Ascending aorta (tissue), 2 donors: ENCODE measurements around the gene CTCFL. TPM values are rescaled to one million over a fixed set of nuclear protein-coding genes. Genes with fewer than 3 reads are reported as not detected.

Source experiments
- DNase-seq, 2 donors: peaks; one replicate each; pipeline ENCODE4 v3.0.0-alpha.2; 2019; ENCODE audit warnings: low spot score in 2 of 2
- H3K27ac ChIP-seq, 2 donors: fragments of 200-600 bp; sonication (generic); one replicate each; pipeline ENCODE4 v1.5.1; 2016 to 2017; ENCODE audit warnings: mild to moderate bottlenecking in 1 of 2
- H3K27me3 ChIP-seq: fragments of 200-600 bp; sonication (generic); one replicate; pipeline ENCODE4 v1.5.1; 2017
- H3K36me3 ChIP-seq, 2 donors: fragments of 200-600 bp; sonication (generic); one replicate each; pipeline ENCODE4 v1.5.1; 2016
- H3K4me1 ChIP-seq, 2 donors: fragments of 200-600 bp; sonication (generic); one replicate each; pipeline ENCODE4 v1.5.1; 2016 to 2017; ENCODE audit warnings: mild to moderate bottlenecking in 1 of 2
- H3K4me3 ChIP-seq, 2 donors: fragments of 200-600 bp; sonication (generic); one replicate each; pipeline ENCODE4 v1.5.1; 2016 to 2017; ENCODE audit warnings: mild to moderate bottlenecking in 1 of 2
- H3K9me3 ChIP-seq, 2 donors: fragments of 200-600 bp; sonication (generic); one replicate each; pipeline ENCODE4 v1.5.1; 2016
- CTCF ChIP-seq, 3 experiments: fragments of 200-600 bp in 2 of 3; fragments of 450-650 bp in 1 of 3; sonication (generic) in 2 of 3; IDR thresholded peaks; one replicate each; pipeline ENCODE4 v1.5.1; 2016 to 2019; ENCODE audit warnings: antibody characterized with exemption in 3 of 3, mild to moderate bottlenecking in 1 of 3, moderate library complexity in 1 of 3
- intact Hi-C: fragments of 100-400 bp; cut with DNase I; formaldehyde crosslinking; loops from one replicate; pipeline ENCODE4 v1.15.1; 2023
- total RNA-seq: library from RNA; depleted of rRNA; stranded (reverse); fragments of >200 nt; gene quantifications from one replicate; pipeline ENCODE4 v1.1.0, GENCODE V29; 2016

Gene CTCFL
- total RNA-seq, 1 donor from 2014 or later: not detected

- H3K4me3 ChIP-seq: no peak overlapping the region
- no peaks in the 10 kb centered on the region for H3K27me3 ChIP-seq
- H3K9me3 ChIP-seq: no peaks in the 10 kb centered on the region
- H3K4me1 ChIP-seq: no peaks in the 10 kb centered on the region
- TF ChIP-seq CTCF (IDR thresholded peaks at IDR 0.05): no peak
- H3K27ac ChIP-seq: no peak overlapping the region
- no peak for DNase-seq
- intact Hi-C loops: no loop called here
- no peaks in the 10 kb centered on the region for H3K36me3 ChIP-seq
Measured at GRCh38 chr20:57527728-57528127, 2.8 kb upstream of the CTCFL start.

GRCh38 chr20:57526885-57527460 is 2.0 kb upstream of the CTCFL start:
- Histone ChIP-seq H3K27me3 (no peaks in the 10 kb centered on the region), H3K27ac (no peak overlapping the region), H3K36me3 (no peaks in the 10 kb centered on the region), H3K9me3 (no peaks in the 10 kb centered on the region), H3K4me1 (no peaks in the 10 kb centered on the region), H3K4me3 (no peak overlapping the region)
- TF ChIP-seq CTCF (IDR thresholded peaks at IDR 0.05): no peak
- intact Hi-C loops: no loop called here
- DNase-seq: no peak

GRCh38 chr20:57526087-57526884 is 1.3 kb upstream of the CTCFL start:
- no peaks in the 10 kb centered on the region for H3K36me3 ChIP-seq
- DNase-seq: no peak
- no peaks in the 10 kb centered on the region for H3K9me3 ChIP-seq
- no peak overlapping the region for H3K4me3 ChIP-seq
- no peaks in the 10 kb centered on the region for H3K27me3 ChIP-seq
- intact Hi-C loops: no loop called here
- TF ChIP-seq CTCF (IDR thresholded peaks at IDR 0.05): no peak
- H3K27ac ChIP-seq: no peak overlapping the region
- no peaks in the 10 kb centered on the region for H3K4me1 ChIP-seq

- no peaks in the 10 kb centered on the region for H3K36me3 ChIP-seq
- no peak overlapping the region for H3K4me3 ChIP-seq
- H3K4me1 ChIP-seq: no peaks in the 10 kb centered on the region
- no peak for TF ChIP-seq CTCF (IDR thresholded peaks at IDR 0.05)
- no peak for DNase-seq
- no peaks in the 10 kb centered on the region for H3K9me3 ChIP-seq
- H3K27ac ChIP-seq: no peak overlapping the region
- no peaks in the 10 kb centered on the region for H3K27me3 ChIP-seq
- intact Hi-C loops: no loop called here
Measured at GRCh38 chr20:57525328-57526086, 567 bp upstream of the CTCFL start.

- H3K36me3 ChIP-seq: no peaks in the 10 kb centered on the region
- no peaks in the 10 kb centered on the region for H3K9me3 ChIP-seq
- intact Hi-C loops: no loop called here
- no peaks in the 10 kb centered on the region for H3K27me3 ChIP-seq
- no peak overlapping the region for H3K4me3 ChIP-seq
- no peak for DNase-seq
- no peak for TF ChIP-seq CTCF (IDR thresholded peaks at IDR 0.05)
- no peaks in the 10 kb centered on the region for H3K4me1 ChIP-seq
- H3K27ac ChIP-seq: no peak overlapping the region
Measured at GRCh38 chr20:57523782-57524181, 1.2 kb downstream of the CTCFL start.
